KMS-11 (cell line): Measurements from ENCODE around the gene MCF2L.

Experiments
- H2AFZ ChIP-seq: fragments of 200-600 bp; sonication (generic); 2 replicates; pipeline ENCODE4 v1.6.1; 2016; ENCODE audit warnings: antibody characterized with exemption, mixed run types, low read depth
- H3K27ac ChIP-seq: fragments of 200-600 bp; sonication (generic); 2 replicates; pipeline ENCODE4 v1.6.1; 2016; ENCODE audit warnings: mild to moderate bottlenecking, mixed run types
- H3K27me3 ChIP-seq: fragments of 200-600 bp; sonication (generic); 2 replicates; pipeline ENCODE4 v1.6.1; 2017; ENCODE audit warnings: mild to moderate bottlenecking, low read depth, mixed run types, moderate library complexity; ENCODE audit not compliant: insufficient read depth
- H3K36me3 ChIP-seq: fragments of 200-600 bp; sonication (generic); 2 replicates; pipeline ENCODE4 v1.6.1; 2017; ENCODE audit warnings: mild to moderate bottlenecking, mixed run types; ENCODE audit not compliant: insufficient read depth
- H3K4me1 ChIP-seq: fragments of 200-600 bp; sonication (generic); 2 replicates; pipeline ENCODE4 v1.6.1; 2016; ENCODE audit warnings: mild to moderate bottlenecking, low read depth, mixed run types; ENCODE audit not compliant: poor library complexity, severe bottlenecking
- H3K4me2 ChIP-seq: fragments of 200-600 bp; sonication (generic); 2 replicates; pipeline ENCODE4 v1.7.0; 2016; ENCODE audit warnings: mild to moderate bottlenecking, mixed run types
- H3K4me3 ChIP-seq: fragments of 200-600 bp; sonication (generic); IDR thresholded peaks from 2 replicates; pipeline ENCODE4 v1.6.1; 2017; ENCODE audit warnings: low read depth, low read length, mixed read lengths; ENCODE audit not compliant: insufficient read depth
- H3K79me2 ChIP-seq: fragments of 200-600 bp; sonication (generic); 2 replicates; pipeline ENCODE4 v1.6.1; 2016; ENCODE audit warnings: low read depth, mixed run types; ENCODE audit not compliant: insufficient read depth
- H3K9ac ChIP-seq: fragments of 200-600 bp; sonication (generic); 2 replicates; pipeline ENCODE4 v1.6.1; 2016; ENCODE audit warnings: mild to moderate bottlenecking, mixed run types
- H4K20me1 ChIP-seq: fragments of 200-600 bp; sonication (generic); 2 replicates; pipeline ENCODE4 v1.6.1; 2016; ENCODE audit warnings: mild to moderate bottlenecking, mixed run types; ENCODE audit not compliant: insufficient read depth
- CTCF ChIP-seq: fragments of 200-600 bp; sonication (generic); conservative IDR thresholded peaks from 2 replicates; pipeline ENCODE4 v1.6.1; 2017; ENCODE audit warnings: low read depth, mild to moderate bottlenecking, antibody characterized with exemption, low read length, moderate library complexity, mixed read lengths

Gene MCF2L

GRCh38 chr13:113064534-113065405 lies 95.8 kb downstream of the MCF2L start:
- H3K36me3 ChIP-seq, result no peaks in the 10 kb centered on the region
- no peaks in the 10 kb centered on the region for H3K4me1 ChIP-seq
- no peaks in the 10 kb centered on the region for H3K27me3 ChIP-seq
- no peak for TF ChIP-seq CTCF
- H3K79me2 ChIP-seq, result no peaks in the 10 kb centered on the region
- H4K20me1 ChIP-seq, result no peaks in the 10 kb centered on the region
- no peak overlapping the region for H3K4me3 ChIP-seq
- no peak overlapping the region for H3K4me2 ChIP-seq
- H3K27ac ChIP-seq, result no peak overlapping the region
- H3K9ac ChIP-seq, result no peak overlapping the region
- H2AFZ ChIP-seq, result no peak overlapping the region

- Histone ChIP-seq H3K4me3 (no peak overlapping the region), H3K9ac (no peak overlapping the region), H3K4me1 (no peaks in the 10 kb centered on the region), H3K36me3 (no peaks in the 10 kb centered on the region), H3K27me3 (no peaks in the 10 kb centered on the region), H4K20me1 (no peaks in the 10 kb centered on the region), H2AFZ (no peak overlapping the region), H3K27ac (no peak overlapping the region), H3K79me2 (no peaks in the 10 kb centered on the region), H3K4me2 (no peak overlapping the region)
- no peak for TF ChIP-seq CTCF
Measured at GRCh38 chr13:113065406-113066141, 96.6 kb downstream of the MCF2L start.

GRCh38 chr13:113066142-113066455 lies 97.1 kb downstream of the MCF2L start:
- Histone ChIP-seq H3K27me3 (no peaks in the 10 kb centered on the region), H3K4me1 (no peaks in the 10 kb centered on the region), H3K4me2 (no peak overlapping the region), H4K20me1 (no peaks in the 10 kb centered on the region), H3K79me2 (no peaks in the 10 kb centered on the region), H3K9ac (no peak overlapping the region), H3K27ac (no peak overlapping the region), H3K36me3 (no peaks in the 10 kb centered on the region), H2AFZ (no peak overlapping the region), H3K4me3 (no peak overlapping the region)
- no peak for TF ChIP-seq CTCF

GRCh38 chr13:113066746-113067145 lies 97.7 kb downstream of the MCF2L start:
- Histone ChIP-seq H3K4me3 (no peak overlapping the region), H3K9ac (no peak overlapping the region), H3K27me3 (no peaks in the 10 kb centered on the region), H3K79me2 (no peaks in the 10 kb centered on the region), H2AFZ (no peak overlapping the region), H4K20me1 (no peaks in the 10 kb centered on the region), H3K4me1 (no peaks in the 10 kb centered on the region), H3K36me3 (no peaks in the 10 kb centered on the region), H3K4me2 (no peak overlapping the region), H3K27ac (no peak overlapping the region)
- TF ChIP-seq CTCF, result no peak
